Stimulated activated CD4-positive, alpha-beta T cell treated with anti-CD3 and anti-CD28 coated beads, Interleukin-12 subunit alpha, Interleukin-12 subunit beta, amount 100 ng/mL, for 48 hours (primary cell): Measurements from ENCODE around the gene ZDHHC3.

Source experiments
- DNase-seq, 3 donors: peaks; one replicate each; pipeline ENCODE4 v3.0.0-alpha.2; 2020; ENCODE audit warnings: low read depth in 2 of 3, low spot score in 1 of 3

ZDHHC3 gene

DNA sequence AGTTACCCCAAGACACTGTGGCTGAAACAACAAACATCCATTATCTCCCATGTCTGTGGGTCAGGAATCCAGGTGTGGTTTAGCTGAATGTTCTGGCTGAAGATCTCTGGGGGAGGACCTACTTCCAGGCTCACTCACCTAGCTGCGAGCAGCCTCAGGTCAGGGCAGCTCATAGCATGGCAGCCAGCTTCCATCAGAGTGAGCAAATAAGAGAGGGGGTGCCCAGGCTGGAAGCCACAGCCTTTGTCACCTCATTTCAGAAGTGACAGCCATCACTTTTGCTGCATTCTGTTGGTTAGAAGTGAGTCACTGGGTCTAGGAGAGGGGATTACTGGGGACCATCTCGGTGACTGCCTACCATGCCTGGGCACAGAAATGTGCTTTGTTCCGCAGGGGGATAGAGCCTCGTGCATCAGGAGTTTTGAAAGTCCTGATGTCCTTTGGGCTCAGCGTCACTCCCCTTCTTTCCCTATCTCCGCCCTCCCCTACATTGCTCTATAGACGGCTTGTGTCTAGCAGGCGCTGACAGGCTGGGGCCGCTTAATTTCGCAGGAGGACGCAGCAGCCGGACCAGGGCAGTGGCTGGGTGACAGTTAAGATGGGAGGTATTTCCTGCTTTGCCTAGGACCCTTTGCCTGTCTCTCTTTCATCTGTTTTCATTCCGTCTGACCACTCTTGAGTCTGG is 76.1 kb downstream of the ZDHHC3 start:
- no peak for DNase-seq

DNA sequence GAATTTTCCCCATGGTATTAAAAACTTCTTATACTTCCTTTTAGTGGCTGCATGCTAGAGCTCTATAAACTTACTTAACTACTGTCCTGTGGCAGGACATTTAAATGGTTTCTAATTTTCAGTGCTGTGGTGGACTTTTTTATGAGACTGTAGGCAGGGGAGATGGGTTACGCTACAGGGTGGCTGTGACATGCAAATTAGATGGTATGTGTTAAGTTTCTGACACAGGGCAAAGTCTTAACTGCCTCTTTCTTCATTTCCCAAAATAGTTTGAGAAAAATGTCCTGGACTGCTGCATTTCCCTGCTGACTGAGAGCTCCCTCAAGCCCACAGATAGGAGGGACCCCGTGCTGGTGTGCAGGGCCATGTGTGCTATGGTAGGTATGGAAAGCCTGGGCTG is 79.5 kb downstream of the ZDHHC3 start:
- DNase-seq = no peak

DNA sequence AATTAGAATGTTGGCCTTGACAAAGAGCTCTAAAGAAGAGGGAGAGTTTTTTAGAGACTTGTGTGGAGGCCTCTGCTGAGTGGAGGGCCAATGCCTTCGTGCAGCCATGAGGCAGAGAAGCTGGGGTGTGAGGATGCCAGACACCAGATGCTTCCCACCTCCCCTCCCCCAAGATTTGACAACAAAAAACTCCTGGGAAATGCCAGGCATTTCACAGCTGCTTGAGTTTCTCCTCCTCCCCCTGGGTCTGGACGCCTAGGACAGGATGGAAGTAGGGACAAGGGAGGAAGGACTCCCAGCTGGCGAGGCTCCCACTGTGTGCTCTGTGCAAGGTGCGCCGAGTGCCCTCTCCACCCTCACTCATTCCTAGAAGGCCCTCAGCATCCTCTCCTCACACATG is 81.5 kb downstream of the ZDHHC3 start:
- DNase-seq = no peak

DNA sequence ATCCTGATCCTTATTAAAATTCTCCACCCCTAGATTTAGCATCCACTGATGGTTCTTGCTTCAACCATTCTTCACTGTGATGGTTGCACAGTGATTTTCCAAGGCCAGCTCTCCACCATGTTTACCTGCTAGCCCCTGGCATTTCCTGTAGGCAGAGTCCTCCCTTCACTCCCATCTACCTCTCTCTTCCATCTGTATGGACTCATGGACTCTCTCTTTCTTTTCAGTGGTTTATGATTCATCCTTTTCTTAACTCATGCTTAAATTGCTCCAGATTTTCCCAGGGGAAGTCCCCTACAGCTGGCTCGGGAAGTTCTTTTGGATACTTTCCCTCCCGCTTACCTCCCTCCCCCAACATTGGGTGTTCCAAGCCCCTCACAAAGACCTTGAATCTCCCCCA is 82.9 kb downstream of the ZDHHC3 start:
- DNase-seq = no peak

DNA sequence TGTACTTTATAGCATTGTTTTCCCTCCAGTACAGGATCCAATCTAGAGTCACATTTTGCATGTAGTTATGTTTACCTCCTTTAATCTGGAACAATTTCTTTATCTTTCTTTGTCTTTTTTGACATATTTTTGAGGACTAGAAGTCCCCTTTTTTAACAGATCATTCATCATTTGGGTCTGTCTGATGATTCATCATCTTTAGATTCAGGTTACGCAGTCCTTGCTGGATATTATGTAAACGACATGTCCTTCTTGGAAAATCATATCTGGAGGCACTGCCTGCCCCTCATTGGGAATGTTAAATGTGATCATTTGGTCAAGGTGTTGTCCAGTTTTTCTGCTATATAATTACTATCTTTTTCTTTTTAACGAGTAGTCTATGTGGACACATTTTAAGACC is 83.3 kb downstream of the ZDHHC3 start:
- DNase-seq = no peak

DNA sequence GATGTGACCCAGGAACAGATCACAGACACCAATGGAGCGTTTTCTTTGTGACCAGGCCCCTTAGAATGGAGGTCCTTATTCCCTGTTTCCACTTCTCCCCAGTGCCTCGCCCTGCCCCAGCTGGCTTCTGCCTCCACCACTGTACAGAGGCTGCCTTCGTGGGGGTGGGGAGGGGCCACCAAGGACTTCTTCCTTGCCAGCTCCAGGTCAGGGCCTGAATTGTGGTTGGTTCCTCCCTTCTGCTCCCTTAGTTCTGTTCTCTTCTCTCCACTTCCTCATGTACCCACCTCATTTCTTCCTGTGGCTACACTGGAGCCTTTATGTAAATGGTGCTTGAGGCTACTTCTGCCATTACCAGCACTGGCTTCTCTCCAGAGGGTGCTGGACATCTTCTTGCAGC is 85.1 kb downstream of the ZDHHC3 start:
- DNase-seq = no peak

DNA sequence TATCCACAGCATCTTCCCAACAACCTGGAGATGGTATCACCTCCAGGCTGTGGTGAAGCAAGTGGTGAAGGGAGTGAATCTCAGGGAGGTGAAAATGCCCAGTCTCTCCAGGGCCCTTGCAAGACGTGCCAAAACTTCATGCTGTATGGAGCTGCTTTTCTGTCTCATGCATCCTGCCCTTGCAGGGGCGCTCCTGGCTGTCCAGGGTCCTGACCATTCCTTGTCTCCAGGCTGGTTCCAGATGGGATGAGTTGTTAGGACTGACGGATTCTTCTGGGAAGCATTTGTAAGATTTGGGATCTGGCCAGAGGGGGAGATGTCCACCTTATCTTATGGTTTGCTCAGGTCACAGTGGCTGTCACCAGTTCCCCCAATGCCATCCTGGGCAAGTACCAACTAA is 85.7 kb downstream of the ZDHHC3 start:
- no peak for DNase-seq

DNA sequence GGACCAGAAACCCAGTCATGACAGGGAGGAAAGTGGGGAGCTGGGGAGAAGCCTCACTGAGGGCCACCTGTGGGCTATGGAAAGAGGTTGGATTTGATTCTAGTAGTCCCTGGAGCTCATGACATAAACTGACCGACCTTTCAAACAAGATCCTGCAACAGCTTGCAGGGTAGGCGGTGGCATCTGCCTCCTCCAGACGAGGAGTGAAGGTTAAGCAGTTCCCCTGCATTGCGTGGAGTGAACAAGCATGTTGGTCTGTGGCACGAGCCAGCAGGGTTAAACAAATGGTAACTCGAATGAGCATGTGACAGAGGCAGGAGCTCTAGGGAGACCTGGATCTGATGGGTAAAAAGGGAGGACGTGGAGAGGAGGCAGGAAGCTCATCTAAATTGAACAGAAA is 88.9 kb downstream of the ZDHHC3 start:
- DNase-seq = no peak

DNA sequence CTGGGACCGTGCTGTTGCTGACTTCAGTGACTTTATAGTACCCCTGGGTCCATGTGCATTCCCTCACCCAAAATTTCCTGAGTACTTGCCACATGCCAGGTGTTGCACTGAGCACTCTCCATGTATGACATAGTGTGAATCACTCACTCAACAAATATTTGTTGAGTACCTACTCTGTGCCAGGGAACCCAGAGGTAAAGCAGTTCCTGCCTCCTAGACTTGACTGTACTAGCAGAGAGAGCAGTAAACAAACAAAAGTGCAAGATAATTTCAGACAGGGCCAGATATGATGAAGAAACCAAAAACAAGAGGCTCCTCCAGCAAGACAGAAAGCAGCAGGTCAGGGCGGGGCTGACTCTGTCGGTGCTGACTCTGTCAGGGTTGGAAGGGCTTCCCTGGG is 89.4 kb downstream of the ZDHHC3 start:
- DNase-seq = no peak

DNA sequence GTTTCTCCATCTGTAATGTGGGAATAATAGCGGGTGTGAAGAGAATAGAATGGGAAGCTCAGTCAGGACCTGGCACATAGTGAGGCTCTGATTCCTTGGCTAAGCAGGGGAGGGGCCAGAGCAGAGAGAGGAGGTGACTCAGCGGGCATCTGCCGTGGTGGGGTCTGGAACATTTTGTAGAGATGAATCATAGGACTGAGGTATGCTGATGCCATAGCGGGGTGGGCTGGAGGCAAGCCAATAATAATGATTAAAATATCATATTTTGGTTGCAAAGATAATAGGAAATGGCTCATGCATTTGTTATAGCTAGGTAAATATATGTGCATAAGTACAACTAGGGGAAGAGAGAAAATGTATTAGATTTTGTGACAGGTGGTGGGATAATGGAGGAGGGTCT is 90.4 kb downstream of the ZDHHC3 start:
- DNase-seq = no peak

DNA sequence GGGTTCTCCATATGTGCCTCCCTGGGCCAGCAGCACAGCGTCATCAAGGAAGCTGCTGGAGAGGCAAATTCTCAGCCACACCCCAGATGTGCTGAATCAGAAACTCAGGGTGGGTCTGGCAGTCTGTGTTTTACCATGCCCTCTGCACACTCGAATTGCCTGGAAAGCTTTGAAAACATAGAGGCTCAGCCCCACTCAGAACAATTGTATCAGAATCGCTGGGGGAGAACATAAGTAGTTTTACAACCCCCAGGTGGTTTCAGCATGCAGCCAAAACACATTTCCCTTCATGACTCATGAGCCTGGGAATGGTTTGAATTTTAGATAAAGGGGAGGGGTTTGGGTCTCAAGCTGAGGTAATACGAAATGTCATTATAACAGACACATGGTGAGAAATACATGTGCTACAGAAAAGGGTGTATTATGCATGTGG is 92.0 kb downstream of the ZDHHC3 start:
- no peak for DNase-seq

DNA sequence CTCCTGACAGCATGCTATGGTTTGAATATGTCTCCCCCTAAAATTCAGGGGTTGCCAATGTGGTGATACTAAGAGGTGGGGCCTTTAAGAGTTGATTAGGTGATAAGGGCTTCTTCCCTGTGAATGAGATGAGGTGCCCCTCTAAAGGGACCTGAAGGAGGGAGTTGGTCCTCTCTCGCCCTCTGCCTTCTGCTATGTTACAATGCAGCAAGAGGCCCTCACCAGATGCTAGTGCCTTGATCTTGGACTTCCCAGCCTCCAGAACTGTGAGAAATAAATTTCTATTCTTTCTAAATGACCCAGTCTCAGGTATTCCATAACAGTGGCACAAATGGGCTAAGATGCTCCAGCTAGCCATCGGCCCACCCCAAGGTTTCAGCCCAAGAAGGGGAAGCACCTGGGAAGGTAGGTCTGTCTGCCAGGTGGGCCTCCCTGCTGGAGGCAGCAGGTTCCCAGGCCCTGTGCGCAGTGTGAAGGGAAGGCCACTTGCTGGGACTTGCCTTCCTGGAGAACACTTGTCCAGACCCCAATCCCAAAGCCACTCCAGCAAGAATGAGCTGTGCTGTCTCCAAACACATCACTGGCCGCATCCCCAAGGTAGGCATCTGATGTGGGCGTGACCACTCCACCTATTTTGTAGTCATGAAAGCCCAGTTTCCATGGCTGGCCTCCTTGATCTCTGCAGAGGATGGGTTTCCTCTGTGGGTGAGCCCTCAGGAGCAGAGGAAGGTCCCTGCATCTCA is 92.6 kb downstream of the ZDHHC3 start:
- DNase-seq = no peak

DNA sequence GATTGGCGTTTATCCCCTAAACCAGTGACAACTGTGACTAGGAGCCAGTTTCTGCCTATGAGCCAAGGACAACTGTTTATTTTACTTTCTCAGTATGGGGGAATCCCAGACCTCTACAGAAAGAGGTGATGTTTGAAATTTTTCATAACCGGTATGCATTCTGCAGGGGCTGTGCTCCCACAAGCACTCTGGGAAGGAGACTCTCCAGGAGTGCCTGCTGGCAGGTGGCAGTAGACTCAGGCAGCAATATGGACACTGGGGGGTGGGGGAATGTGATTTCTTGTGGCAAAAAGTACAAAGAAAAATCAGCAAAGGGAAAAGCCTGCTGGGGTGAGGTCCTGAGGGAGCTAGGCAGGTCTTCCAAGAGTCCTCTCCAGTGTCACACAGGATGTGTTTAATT is 95.7 kb downstream of the ZDHHC3 start:
- no peak for DNase-seq

DNA sequence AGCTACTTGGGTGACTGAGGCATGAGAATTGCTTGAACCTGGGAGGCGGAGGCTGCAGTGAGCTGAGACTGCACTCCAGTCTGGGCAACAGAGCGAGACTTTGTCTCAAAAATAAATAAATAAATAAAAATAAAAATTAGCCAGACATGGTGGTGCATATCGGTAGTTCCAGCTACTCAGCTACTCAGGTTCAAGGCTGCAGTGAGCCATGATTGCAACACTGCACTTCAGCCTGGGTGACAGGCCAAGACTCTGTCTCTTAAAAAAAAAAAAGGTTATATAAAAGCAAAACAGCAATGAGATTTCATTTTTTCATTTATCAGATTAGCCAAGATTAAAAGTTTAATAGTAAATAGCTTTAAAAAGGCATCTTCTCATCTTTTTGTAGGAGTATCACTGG is 98.6 kb downstream of the ZDHHC3 start:
- DNase-seq = no peak

DNA sequence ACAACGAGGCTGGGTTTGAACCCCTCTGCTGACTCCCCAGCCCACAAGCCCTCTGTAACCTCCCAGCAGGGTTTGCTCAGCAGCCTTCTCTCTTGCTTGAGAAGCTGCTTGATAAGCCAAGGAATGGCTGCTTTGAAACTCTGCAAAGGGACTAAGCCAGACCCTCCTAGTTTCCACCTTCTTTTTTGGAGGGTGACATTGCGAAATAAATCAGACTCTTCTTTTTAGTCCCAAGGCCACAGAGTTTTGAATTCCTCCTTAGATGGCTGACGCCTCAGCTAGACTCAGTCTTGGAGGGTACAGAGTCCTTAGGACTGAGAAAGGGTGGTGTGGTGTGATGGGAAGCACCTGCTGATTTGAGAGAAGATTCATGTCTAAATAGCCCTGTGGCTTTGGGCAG is 100.4 kb downstream of the ZDHHC3 start:
- no peak for DNase-seq
